Heart right ventricle (tissue), 16 donors: ENCODE measurements around the gene KLF13. TPM values are rescaled to one million over a fixed set of nuclear protein-coding genes. Genes with fewer than 3 reads are reported as not detected.

Experiments
- ATAC-seq, 8 donors: fragments of 200-7000 bp; cut with Tn5 transposase; one replicate each; pipeline ENCODE4 v1.9.1; 2020; ENCODE audit warnings: mild to moderate bottlenecking in 8 of 8, moderate library complexity in 8 of 8, moderate number of reproducible peaks in 1 of 8
- DNase-seq, 2 donors: peaks; one replicate each; pipeline ENCODE4 v3.0.0-alpha.2; 2020
- H3K27ac ChIP-seq, 10 donors: fragments of 200-600 bp; sonication (generic) in 2 of 10; one replicate each; pipeline versions ENCODE4 v1.5.0 to v1.8.0; 2020 to 2022; ENCODE audit warnings: mild to moderate bottlenecking in 3 of 10
- H3K27me3 ChIP-seq, 7 donors: fragments of 200-600 bp; one replicate each; pipeline ENCODE4 v1.8.0; 2021 to 2022; ENCODE audit warnings: mild to moderate bottlenecking in 2 of 7
- H3K36me3 ChIP-seq, 9 donors: fragments of 200-600 bp; sonication (generic) in 1 of 9; one replicate each; pipeline versions ENCODE4 v1.5.0 to v1.8.0; 2020 to 2022; ENCODE audit warnings: mild to moderate bottlenecking in 2 of 9
- H3K4me1 ChIP-seq, 9 donors: fragments of 200-600 bp; sonication (generic) in 1 of 9; one replicate each; pipeline versions ENCODE4 v1.5.0 to v1.8.0; 2020 to 2022; ENCODE audit warnings: mild to moderate bottlenecking in 4 of 9
- H3K4me3 ChIP-seq, 10 donors: fragments of 200-600 bp; sonication (generic) in 2 of 10; one replicate each; pipeline versions ENCODE4 v1.5.0 to v1.8.0; 2020 to 2022; ENCODE audit warnings: mild to moderate bottlenecking in 7 of 10, moderate library complexity in 2 of 10
- H3K9me3 ChIP-seq, 11 donors: fragments of 200-600 bp in 10 of 11; sonication (generic) in 2 of 11; one replicate each; pipeline versions ENCODE4 v1.5.0 to v1.8.0; 2013 to 2022; ENCODE audit warnings: mild to moderate bottlenecking in 2 of 11, control low read depth in 1 of 11, moderate library complexity in 1 of 11
- WGBS, 2 donors: extraction: QIAGEN DNeasy Blood & Tissue Kit; methylation state at CpG; one replicate each; pipeline ENCODE4 v1.1.7; 2013; ENCODE audit warnings: inconsistent platforms in 1 of 2; 5-methylcytosine and 5-hydroxymethylcytosine counted together
- intact Hi-C, 10 donors: fragments of 100-400 bp; cut with DNase I; formaldehyde crosslinking; loops; one replicate each; pipeline versions ENCODE4 v1.11.1 to v1.14.2; 2022
- polyA plus RNA-seq, 2 donors: library from polyadenylated mRNA; stranded (reverse); fragments of 200-250 nt; gene quantifications; one replicate each; pipeline ENCODE4 v1.2.3, GENCODE V29; 2013
- total RNA-seq, 10 donors: library from RNA; stranded (reverse); fragmentation: NEBNext Ultra II Directional in 3 of 10; extraction: Animal tissue kit (Norgen Biotek cat#: 25700) in 3 of 10; gene quantifications; one replicate each; pipeline versions ENCODE4 v1.2.1 to v1.2.4, GENCODE V29; 2021 to 2023
- TF ChIP-seq, protein P1 (sequence below), 9 donors: fragments of 200-600 bp; sonication (generic) in 2 of 9; IDR thresholded peaks; one replicate each; pipeline versions ENCODE4 v1.5.0 to v1.8.0; 2021 to 2022; ENCODE audit warnings: antibody characterized with exemption in 9 of 9, mild to moderate bottlenecking in 5 of 9, moderate library complexity in 1 of 9
- donor health status: Arrhythmogenic right ventricular cardiomyopathy.
- donor health status: ischemic (EF 13 %, LVEDD 7.1; RV severe dilation, severe dysfunction).
- donor health status: healthy with polysubstance abuse.
- donor health status: DM: no; HTN: yes; CAD: no.
- donor health status: DM: no; HTN: no; CAD: no.
- donor health status: ischemic (EF 25% LVEDD 6.9; RV normal size, moderate dysfunction).
- donor health status: ischemic (EF 25% LVEDD 5.7; RV mildly dilated, moderate dysfunction).
- donor health status: healthy.
- donor health status: DM: yes; HTN: yes; CAD: no.
- donor health status: Ischemic cardiomyopathy.
- donor health status: ischemic (EF 35%, LVEDD 5.7; RV mildly dilated, moderate dysfunction).
- donor health status: nonischemic (EF 11% LVEDD 7.7; RV severe dilation, severe dysfunction).
- donor health status: DM: yes; HTN: yes; CAD: no.
- donor health status: PGD.
- donor health status: ischemic (EF 29% LVEDD 5.4; RV normal size, mild dysfunction).
- donor health status: nonischemic (EF 23%, LVEDD 6.1; RV moderate dilation, normal function).

KLF13 gene
- total and polyA plus RNA-seq, 12 donors = 28.4 to 101 (median 45.0) TPM

DNA sequence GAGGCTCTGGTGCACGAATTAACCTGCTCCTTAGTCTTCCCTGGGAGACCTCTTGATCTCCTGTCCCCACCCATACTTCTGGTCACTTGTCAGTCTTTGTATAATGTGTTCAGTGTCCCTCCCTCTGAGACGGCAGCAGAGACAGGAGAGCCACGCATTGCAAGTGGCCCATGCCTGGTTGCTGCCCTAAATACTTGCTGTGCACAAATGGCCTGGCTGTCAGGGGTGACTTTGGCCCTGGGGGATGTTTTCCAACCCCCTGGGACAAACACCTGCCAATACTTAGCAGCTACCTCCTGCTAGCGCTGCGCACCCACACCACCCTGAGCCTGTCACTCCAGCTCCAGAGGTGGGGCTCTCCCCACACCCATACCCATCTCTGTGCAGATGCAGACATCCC lies 17.2 kb downstream of the KLF13 start:
- Histone ChIP-seq H3K27ac (peak overlapping the region; percentile 63 to 100 (median 80)), H3K9me3 (no peaks in the 10 kb centered on the region), H3K4me1 (peaks cover 72 to 100% (median 100%) of the 10 kb centered on the region in 9 donors), H3K27me3 (no peaks in the 10 kb centered on the region), H3K4me3 (no peak overlapping the region), H3K36me3 (peaks cover 0 to 27% (median 0%) of the 10 kb centered on the region in 9 donors)
- intact Hi-C loops = no loop called here
- TF ChIP-seq, protein P1, sequence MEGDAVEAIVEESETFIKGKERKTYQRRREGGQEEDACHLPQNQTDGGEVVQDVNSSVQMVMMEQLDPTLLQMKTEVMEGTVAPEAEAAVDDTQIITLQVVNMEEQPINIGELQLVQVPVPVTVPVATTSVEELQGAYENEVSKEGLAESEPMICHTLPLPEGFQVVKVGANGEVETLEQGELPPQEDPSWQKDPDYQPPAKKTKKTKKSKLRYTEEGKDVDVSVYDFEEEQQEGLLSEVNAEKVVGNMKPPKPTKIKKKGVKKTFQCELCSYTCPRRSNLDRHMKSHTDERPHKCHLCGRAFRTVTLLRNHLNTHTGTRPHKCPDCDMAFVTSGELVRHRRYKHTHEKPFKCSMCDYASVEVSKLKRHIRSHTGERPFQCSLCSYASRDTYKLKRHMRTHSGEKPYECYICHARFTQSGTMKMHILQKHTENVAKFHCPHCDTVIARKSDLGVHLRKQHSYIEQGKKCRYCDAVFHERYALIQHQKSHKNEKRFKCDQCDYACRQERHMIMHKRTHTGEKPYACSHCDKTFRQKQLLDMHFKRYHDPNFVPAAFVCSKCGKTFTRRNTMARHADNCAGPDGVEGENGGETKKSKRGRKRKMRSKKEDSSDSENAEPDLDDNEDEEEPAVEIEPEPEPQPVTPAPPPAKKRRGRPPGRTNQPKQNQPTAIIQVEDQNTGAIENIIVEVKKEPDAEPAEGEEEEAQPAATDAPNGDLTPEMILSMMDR (IDR thresholded peaks at IDR 0.05) = no peak
- DNase-seq (no peak), ATAC-seq (peak in 2 of 8 donors; percentile 2 to 10)
- WGBS, 2 donors = 33 to 52% methylated on average over 5 of the region's 5 CpGs

DNA sequence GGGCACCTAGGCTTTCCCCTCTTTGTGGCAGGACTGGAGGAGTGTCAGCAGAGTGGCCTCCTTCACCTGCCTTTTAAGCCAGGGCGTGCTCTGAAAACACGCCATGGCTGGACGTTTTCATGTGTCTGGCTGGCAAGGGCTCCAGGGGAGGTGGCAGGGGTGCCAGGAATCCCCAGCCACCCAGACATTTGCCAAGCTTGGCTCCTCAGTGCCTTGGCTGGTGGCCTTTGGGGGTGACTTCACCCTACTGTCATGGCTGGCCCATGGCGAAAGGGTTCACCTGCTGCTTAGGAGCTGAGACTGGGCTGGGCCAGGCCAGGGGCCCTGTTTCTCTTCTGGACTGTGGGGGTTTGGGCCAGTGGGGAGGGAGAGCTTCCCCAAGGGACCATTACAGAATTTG lies 17.6 kb downstream of the KLF13 start:
- DNase-seq (no peak), ATAC-seq (peak in 7 of 8 donors; percentile 1 to 40 (median 4))
- Histone ChIP-seq H3K4me3 (no peak overlapping the region), H3K36me3 (peaks cover 0 to 27% (median 0%) of the 10 kb centered on the region in 9 donors), H3K27me3 (no peaks in the 10 kb centered on the region), H3K4me1 (peaks cover 70 to 100% (median 100%) of the 10 kb centered on the region in 9 donors), H3K9me3 (no peaks in the 10 kb centered on the region), H3K27ac (peak overlapping the region; percentile 63 to 100 (median 80))
- WGBS, 2 donors = 29 to 37% methylated on average over 4 of the region's 4 CpGs
- intact Hi-C loops = no loop called here
- TF ChIP-seq, protein P1 (IDR thresholded peaks at IDR 0.05) = no peak

DNA sequence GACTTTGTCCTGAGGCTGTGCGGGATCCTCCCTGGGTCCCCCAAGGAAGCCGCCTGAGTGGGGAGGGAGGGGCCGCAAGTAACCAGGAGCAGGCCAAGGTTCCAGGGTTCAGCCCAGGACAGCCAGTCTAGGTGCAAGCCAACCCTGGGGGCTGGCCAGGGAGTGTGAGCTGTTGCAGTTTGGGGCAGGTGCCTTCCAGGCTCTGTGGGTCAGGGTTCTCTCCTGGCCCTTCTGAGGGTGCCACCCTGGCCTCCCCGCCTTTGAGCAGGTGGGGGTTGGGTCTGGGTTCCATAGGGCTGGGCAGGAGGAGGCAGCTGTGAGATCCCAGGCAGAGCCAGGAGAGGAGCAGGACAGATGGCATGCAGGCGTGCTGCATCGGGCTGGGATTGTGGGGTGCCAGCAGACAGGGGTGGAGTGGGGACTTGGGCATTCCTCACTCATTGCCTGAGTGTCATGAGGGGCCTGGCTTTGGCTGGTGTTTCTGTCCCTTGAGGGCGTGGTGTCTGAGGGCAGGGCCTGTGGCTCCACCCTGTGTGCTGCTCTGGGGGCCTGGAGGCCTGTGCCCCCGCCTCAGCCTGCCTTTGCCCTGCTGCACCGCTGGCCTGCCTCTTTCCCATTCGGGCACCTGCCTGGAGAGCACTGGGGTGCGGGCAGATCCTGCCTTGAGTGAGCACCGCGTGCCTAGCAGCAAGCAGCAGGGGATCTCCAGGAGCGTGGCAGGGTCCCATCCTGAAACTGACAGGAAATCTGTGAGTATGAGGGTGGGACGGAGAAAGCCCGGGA lies 18.4 kb downstream of the KLF13 start:
- peaks cover 67 to 100% (median 100%) of the 10 kb centered on the region in 9 donors for H3K4me1 ChIP-seq
- peaks cover 0 to 20% (median 0%) of the 10 kb centered on the region in 9 donors for H3K36me3 ChIP-seq
- TF ChIP-seq, protein P1 (IDR thresholded peaks at IDR 0.05) = no peak
- peak overlapping the region in 7 of 10 donors; percentile 0 to 40 (median 27) for H3K4me3 ChIP-seq
- peak; percentile 61 to 69 for DNase-seq
- intact Hi-C loops = no loop called here
- 39 to 49% methylated on average over 16 of the region's 16 CpGs for WGBS, 2 donors
- no peaks in the 10 kb centered on the region for H3K27me3 ChIP-seq
- H3K9me3 ChIP-seq = no peaks in the 10 kb centered on the region
- peak overlapping the region; percentile 63 to 100 (median 80) for H3K27ac ChIP-seq
- peak; percentile 54 to 72 (median 67) for ATAC-seq

DNA sequence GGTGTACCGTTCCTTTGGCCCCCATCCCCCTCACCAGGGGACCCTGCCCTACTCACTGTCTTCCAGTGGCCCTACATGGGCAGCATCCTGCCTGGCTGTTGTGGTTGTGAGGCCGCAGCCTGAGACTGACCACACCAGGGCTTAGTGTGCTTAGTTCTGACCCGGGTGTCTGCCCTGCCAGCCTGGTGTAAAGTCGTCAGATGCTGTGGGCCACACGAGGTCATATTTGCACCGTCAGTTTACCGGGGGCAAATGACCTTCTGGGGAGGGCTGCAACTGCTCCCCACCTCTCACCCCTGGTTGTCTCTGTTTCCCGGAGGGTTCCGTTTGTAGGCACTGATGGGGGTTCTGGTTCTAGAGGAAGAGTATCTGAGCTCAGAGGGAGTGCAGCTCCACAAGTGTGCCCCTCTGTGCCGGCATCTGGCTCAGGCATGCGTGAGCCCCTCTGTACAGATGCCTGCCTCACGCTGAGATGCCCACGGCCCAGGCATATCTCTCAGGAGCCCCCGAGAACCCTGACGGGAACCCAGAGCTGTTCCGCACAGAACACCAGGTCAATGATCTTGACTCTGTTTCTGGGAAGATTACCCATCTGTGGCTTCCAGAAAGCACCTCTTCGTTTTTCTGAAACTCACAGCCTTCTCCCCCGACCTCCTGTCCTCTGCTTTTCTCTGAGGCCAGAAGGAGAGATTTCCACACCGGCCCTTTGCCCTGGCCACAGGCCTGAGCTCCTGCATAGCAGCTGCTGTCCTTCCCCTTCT lies 19.2 kb downstream of the KLF13 start:
- ATAC-seq (peak in 2 of 8 donors; percentile 8 to 13), DNase-seq (no peak)
- no peaks in the 10 kb centered on the region for H3K9me3 ChIP-seq
- peak overlapping the region in 6 of 10 donors; percentile 11 to 40 (median 32) for H3K4me3 ChIP-seq
- intact Hi-C loops = no loop called here
- H3K36me3 ChIP-seq = peaks cover 0 to 23% (median 0%) of the 10 kb centered on the region in 9 donors
- WGBS, 2 donors = 57 to 65% methylated on average over 19 of the region's 19 CpGs
- H3K27me3 ChIP-seq = no peaks in the 10 kb centered on the region
- peak overlapping the region; percentile 63 to 100 (median 80) for H3K27ac ChIP-seq
- H3K4me1 ChIP-seq = peaks cover 60 to 100% (median 100%) of the 10 kb centered on the region in 9 donors
- TF ChIP-seq, protein P1 (IDR thresholded peaks at IDR 0.05) = no peak
